Neuron (in vitro differentiated cells): ENCODE measurements around the gene TMF1.
A peak's percentile ranks its signal among the peaks of the same experiment; 100 is the strongest.

Experiments
- H2AFZ ChIP-seq: one replicate; pipeline ENCODE4 v1.6.1; 2013; ENCODE audit warnings: low read depth, mild to moderate bottlenecking, inconsistent platforms, low read length, moderate library complexity
- H3K27me3 ChIP-seq: one replicate; pipeline ENCODE4 v1.6.1; 2013; ENCODE audit warnings: low read length; ENCODE audit not compliant: insufficient read depth
- H3K36me3 ChIP-seq: one replicate; pipeline ENCODE4 v1.6.1; 2013; ENCODE audit warnings: low read length; ENCODE audit not compliant: insufficient read depth
- H3K4me1 ChIP-seq: one replicate; pipeline ENCODE4 v1.6.1; 2013; ENCODE audit warnings: low read length; ENCODE audit not compliant: insufficient read depth
- H3K4me3 ChIP-seq: 2 replicates; pipeline ENCODE4 v1.5.1; 2013; ENCODE audit warnings: mild to moderate bottlenecking, low read length, moderate library complexity
- H3K9me3 ChIP-seq: one replicate; pipeline ENCODE4 v1.6.1; 2013; ENCODE audit warnings: low read length

TMF1 gene

GRCh38 chr3:69063636-69064035, 11.5 kb upstream of the TMF1 start:
- Histone ChIP-seq H3K4me1 (peaks cover 3% of the 10 kb centered on the region), H3K36me3 (peaks cover 63% of the 10 kb centered on the region), H3K9me3 (peaks cover 9% of the 10 kb centered on the region), H3K27me3 (no peaks in the 10 kb centered on the region), H2AFZ (no peak overlapping the region), H3K4me3 (no peak overlapping the region)

GRCh38 chr3:69059688-69060087, 7.6 kb upstream of the TMF1 start:
- Histone ChIP-seq H2AFZ (no peak overlapping the region), H3K27me3 (no peaks in the 10 kb centered on the region), H3K4me1 (no peaks in the 10 kb centered on the region), H3K36me3 (peaks cover 74% of the 10 kb centered on the region), H3K4me3 (no peak overlapping the region), H3K9me3 (peaks cover 9% of the 10 kb centered on the region)

- Histone ChIP-seq H3K27me3 (no peaks in the 10 kb centered on the region), H3K4me1 (no peaks in the 10 kb centered on the region), H3K36me3 (peaks cover 73% of the 10 kb centered on the region), H3K9me3 (peaks cover 9% of the 10 kb centered on the region), H3K4me3 (no peak overlapping the region), H2AFZ (no peak overlapping the region)
Observed at GRCh38 chr3:69058947-69059224, 6.8 kb upstream of the TMF1 start.

DNA sequence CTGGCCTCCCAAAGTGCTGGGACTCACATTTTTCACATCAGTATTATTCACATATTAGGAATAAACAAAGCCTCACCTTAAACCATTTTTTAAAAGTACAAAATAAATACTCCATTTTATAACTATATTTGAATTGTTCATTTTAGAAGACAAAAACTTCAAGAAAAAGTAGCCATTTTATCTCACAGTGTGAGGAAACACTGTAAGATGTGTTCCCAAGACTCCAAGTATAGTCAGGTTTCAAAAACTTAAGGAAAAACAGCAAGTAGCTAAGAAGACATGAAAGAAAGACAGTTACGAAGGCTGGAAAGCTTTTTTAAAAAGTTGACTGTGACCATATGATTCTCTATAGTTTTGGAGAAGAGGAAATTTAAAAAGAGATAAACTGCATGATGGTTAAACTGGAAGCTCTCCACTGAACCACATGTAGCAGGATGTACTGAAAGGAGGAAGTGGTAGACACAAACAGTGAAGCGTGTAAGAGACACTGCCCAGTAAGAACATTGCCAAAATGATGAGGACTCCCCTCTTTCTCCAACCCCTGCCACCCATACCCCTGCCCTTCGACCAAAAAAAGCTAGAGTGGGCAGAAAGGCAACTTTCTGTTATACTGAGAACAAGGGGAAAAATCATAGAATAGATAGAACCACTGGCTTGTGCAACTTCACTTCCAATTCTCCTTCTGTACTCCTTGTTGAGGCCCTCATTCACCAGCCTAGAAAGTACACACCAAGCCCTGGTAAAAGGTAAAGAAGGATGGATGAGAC, 6.2 kb upstream of the TMF1 start:
- Histone ChIP-seq H3K36me3 (peaks cover 71% of the 10 kb centered on the region), H3K27me3 (no peaks in the 10 kb centered on the region), H3K4me3 (no peak overlapping the region), H2AFZ (no peak overlapping the region), H3K9me3 (peaks cover 9% of the 10 kb centered on the region), H3K4me1 (no peaks in the 10 kb centered on the region)

DNA sequence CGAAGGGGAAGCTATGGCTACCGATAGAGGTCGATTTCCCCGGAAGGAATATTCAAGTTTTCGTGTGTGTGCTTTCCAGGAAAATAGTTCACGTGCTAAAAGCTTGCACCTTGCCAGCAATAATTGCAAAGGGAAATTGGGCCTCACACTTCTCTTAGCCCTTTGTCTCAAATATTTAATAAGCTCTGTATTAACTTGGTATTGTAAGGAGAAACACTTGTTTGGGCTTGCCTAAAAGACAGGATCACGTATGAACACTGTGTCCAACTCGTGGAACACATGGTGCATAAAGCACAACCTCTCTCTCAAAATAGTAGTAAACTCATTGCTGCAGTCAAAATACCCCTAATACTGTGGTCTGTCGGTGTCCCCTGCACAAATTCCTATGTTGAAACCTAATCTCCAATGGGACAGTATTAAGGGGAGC, 352 bp upstream of the TMF1 start:
- peaks cover 12% of the 10 kb centered on the region for H3K4me1 ChIP-seq
- peak overlapping the region; percentile 63 for H3K4me3 ChIP-seq
- peak overlapping the region; percentile 29 for H2AFZ ChIP-seq
- H3K27me3 ChIP-seq: no peaks in the 10 kb centered on the region
- H3K36me3 ChIP-seq: peaks cover 34% of the 10 kb centered on the region
- no peaks in the 10 kb centered on the region for H3K9me3 ChIP-seq

DNA sequence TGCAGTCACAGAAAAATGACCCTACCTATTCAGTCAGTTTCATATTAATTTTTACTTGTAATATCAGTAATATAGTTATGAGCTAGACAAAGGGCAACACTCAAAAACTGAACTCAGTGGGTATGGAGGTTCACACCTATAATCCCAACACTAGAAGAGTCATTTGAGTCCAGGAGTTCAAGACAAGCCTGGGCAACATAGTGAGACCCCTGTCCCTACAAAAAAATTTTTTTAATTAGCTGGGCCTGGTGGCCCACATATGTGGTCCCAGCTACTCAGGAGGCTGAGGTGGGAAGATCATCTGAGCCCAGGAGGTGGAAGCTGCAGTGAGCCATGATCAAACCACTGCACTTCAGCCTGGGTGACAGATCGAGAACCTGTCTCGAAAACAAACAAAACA, 3.1 kb downstream of the TMF1 start:
- Histone ChIP-seq H3K36me3 (peaks cover 35% of the 10 kb centered on the region), H3K4me3 (no peak overlapping the region), H2AFZ (no peak overlapping the region)

GRCh38 chr3:69044608-69045007, 7.5 kb downstream of the TMF1 start:
- Histone ChIP-seq H3K9me3 (no peaks in the 10 kb centered on the region), H2AFZ (no peak overlapping the region), H3K36me3 (peaks cover 63% of the 10 kb centered on the region), H3K4me1 (no peaks in the 10 kb centered on the region), H3K4me3 (no peak overlapping the region), H3K27me3 (no peaks in the 10 kb centered on the region)

More for the DNA sequence above, 3.1 kb downstream of the TMF1 start:
- H3K9me3 ChIP-seq: no peaks in the 10 kb centered on the region
- H3K4me1 ChIP-seq: peaks cover 12% of the 10 kb centered on the region
- H3K27me3 ChIP-seq: no peaks in the 10 kb centered on the region

DNA sequence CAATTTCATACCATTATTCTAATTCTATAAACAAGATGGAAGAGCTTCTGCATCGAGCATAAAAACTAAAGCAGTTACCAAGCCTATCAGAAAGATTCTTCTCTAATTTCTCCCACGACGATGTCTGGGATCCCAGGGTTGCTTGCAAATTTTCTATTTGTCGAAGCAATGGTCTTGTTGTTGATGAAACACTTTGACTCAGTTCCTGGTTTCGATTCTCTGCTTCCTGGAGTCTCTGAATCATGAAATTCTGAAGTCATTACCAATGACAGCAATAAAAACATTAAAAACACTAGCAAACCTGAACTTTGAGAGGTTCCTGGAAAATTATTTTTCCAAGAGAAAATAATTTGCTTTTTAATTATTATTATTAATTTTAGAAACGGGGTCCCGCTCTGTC, 18.7 kb downstream of the TMF1 start:
- Histone ChIP-seq H3K4me3 (no peak overlapping the region), H3K27me3 (no peaks in the 10 kb centered on the region), H3K4me1 (no peaks in the 10 kb centered on the region), H3K36me3 (peaks cover 71% of the 10 kb centered on the region), H3K9me3 (no peaks in the 10 kb centered on the region), H2AFZ (no peak overlapping the region)

DNA sequence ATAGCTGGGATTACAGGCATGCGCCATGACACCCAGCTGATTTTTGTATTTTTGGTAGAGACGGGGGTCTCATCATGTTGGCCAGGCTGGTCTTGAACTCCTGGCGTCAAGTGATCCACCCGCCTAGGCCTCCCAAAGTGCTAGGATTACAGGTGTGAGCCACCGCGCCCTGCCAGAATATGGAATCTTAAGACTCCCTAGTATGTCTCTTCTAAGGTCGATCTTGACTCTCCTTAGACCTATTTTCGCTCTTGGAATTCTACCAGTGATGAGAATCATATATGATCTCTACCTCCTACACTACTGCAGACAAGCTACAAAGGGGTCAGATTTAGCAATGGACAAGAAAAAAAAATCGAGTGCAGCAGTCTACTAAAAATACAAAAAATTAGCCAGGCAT, 19.4 kb downstream of the TMF1 start:
- Histone ChIP-seq H2AFZ (no peak overlapping the region), H3K27me3 (no peaks in the 10 kb centered on the region), H3K4me1 (no peaks in the 10 kb centered on the region), H3K9me3 (no peaks in the 10 kb centered on the region), H3K4me3 (no peak overlapping the region), H3K36me3 (peaks cover 71% of the 10 kb centered on the region)

DNA sequence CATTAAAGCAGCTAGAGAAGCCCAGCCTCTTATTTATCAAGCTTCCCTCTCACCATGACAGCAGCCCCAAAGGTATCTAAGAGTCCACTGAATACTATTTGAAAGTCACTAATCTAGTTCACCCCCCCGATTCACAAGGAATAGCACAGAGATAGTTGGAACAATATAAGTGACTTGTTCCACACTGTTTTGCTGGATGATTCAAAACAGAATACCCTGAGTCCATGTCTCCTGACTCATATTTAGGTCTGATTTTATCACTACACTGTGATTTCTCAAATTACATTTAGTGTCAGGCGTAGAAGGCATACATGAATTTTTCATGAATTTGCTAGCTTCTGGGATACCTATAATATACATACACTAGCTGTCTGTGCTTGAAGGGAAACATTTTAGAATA, 20.0 kb downstream of the TMF1 start:
- H3K4me3 ChIP-seq: no peak overlapping the region
- H3K36me3 ChIP-seq: peaks cover 77% of the 10 kb centered on the region
- no peaks in the 10 kb centered on the region for H3K4me1 ChIP-seq
- H2AFZ ChIP-seq: no peak overlapping the region
- no peaks in the 10 kb centered on the region for H3K9me3 ChIP-seq
- H3K27me3 ChIP-seq: no peaks in the 10 kb centered on the region

DNA sequence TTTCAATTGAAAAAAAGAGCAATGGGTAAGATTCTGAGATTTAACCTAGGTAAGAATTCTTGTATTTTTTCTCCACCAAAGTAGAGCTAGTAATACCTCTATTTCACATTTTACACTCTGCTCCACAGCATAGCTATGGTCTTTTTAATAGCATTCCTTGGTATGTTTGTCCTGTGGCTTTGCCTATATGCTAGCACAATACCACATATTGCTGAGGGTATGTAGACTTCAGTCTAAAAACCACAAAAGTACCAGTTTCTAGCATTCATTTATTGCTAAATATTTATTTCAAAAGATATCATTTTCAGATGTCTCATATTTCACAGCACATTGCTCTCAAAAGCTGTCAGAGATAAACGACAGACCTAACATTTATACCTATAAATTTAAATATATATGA, 20.5 kb downstream of the TMF1 start:
- Histone ChIP-seq H3K9me3 (no peaks in the 10 kb centered on the region), H3K27me3 (no peaks in the 10 kb centered on the region), H2AFZ (no peak overlapping the region), H3K4me3 (no peak overlapping the region), H3K36me3 (peaks cover 74% of the 10 kb centered on the region), H3K4me1 (no peaks in the 10 kb centered on the region)

DNA sequence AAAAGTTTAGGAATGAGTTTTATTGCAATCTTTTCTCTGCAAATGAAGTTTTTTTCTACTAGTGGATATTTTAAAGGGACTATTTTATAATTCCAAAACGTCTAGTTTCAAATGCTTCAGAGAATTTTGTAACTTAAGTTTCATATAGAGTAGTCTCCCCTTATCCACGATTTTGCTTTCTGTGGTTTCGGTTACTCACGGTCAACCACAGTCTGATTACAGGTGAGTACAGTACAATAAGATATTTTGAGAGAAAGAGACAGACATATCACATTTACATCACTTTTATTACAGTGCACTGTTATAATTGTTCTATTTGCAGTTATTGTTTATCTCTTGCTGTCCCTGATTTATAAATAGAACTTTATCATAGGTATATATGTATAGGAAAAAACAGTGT, 31.3 kb downstream of the TMF1 start:
- Histone ChIP-seq H3K4me3 (no peak overlapping the region), H3K4me1 (no peaks in the 10 kb centered on the region), H3K27me3 (no peaks in the 10 kb centered on the region), H3K9me3 (no peaks in the 10 kb centered on the region), H2AFZ (no peak overlapping the region), H3K36me3 (peaks cover 53% of the 10 kb centered on the region)

DNA sequence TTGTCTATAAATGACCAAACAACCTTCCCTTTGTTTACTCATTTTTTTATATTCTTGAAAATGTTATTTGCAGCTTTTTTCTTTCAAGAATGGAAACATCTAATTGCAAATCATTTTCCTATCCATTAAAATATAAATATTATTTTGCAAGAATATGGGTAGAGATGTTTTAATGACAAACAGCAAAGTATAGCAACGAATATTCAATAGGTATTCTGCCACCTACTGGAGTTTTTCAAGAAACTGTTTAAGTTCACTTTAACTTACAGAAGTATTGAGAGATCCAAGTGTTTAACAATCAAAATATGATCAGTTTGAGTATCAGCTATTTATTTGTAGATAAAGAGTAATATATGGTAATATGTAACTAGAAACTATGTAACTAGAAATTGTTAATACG, 31.7 kb downstream of the TMF1 start:
- Histone ChIP-seq H3K9me3 (no peaks in the 10 kb centered on the region), H3K4me1 (no peaks in the 10 kb centered on the region), H3K4me3 (no peak overlapping the region), H2AFZ (no peak overlapping the region), H3K27me3 (no peaks in the 10 kb centered on the region), H3K36me3 (peaks cover 48% of the 10 kb centered on the region)

GRCh38 chr3:69016901-69017300, 35.2 kb downstream of the TMF1 start:
- Histone ChIP-seq H2AFZ (no peak overlapping the region), H3K27me3 (no peaks in the 10 kb centered on the region), H3K36me3 (peaks cover 25% of the 10 kb centered on the region), H3K4me3 (no peak overlapping the region), H3K4me1 (no peaks in the 10 kb centered on the region), H3K9me3 (no peaks in the 10 kb centered on the region)
